ENCODE measurements around the gene NBPF3.
A peak's percentile ranks its signal among the peaks of the same experiment; 100 is the strongest.
"Not testable (repeated sequence)": the region's sequence is repeated elsewhere in the genome, so short reads cannot be mapped to it uniquely, and the experiment has no call there.

NBPF3 gene, protein sequence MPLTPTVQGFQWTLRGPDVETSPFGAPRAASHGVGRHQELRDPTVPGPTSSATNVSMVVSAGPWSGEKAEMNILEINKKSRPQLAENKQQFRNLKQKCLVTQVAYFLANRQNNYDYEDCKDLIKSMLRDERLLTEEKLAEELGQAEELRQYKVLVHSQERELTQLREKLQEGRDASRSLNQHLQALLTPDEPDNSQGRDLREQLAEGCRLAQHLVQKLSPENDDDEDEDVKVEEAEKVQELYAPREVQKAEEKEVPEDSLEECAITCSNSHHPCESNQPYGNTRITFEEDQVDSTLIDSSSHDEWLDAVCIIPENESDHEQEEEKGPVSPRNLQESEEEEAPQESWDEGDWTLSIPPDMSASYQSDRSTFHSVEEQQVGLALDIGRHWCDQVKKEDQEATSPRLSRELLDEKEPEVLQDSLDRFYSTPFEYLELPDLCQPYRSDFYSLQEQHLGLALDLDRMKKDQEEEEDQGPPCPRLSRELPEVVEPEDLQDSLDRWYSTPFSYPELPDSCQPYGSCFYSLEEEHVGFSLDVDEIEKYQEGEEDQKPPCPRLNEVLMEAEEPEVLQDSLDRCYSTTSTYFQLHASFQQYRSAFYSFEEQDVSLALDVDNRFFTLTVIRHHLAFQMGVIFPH

DNA sequence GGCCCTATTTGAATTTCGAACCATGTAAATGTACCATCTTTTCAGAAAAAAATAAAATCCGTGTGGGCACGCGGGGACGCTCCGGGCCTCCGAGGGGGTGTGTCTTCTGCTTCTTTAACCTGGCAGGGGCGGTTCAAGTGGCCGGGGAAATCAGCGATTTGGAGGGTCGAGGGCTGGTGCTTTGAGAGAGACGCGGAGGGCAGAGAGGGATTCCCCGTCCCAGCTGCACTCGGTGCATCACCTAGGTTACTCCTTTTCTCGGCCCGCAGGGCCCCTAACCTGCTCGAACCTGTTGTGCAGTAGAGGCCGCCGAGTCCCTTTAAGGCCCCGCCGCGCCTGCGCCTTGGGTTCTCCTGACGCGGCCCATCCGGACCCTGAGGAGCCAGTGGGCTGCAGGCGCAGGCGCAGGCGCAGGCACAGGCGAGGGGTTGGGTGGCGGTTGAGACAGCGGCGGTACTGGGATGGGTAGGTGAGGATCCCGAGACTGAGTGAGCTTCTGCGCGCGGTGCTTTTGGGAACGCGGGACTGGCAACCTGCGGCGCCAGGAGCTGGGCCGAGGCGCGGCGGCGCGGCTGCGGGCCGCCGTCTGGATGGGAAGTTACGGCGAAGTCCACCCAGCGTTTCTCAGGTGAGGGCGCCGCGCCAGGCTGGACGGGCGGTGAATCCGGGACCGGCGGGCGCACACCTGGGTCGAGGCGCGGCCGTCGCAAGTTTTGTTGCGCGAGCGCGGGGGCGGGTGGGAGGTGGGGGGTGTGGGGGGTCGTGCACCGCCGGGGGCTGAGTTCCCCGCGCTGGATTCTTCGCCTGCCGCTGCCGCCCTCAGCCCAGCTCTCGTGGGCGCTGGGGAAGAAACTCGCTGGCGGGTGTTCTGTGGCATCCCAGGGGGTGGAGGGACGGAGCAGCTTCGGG is at the start of gene NBPF3:
Gene NBPF3, plus strand, starts transcription at position 417 of the 909 bp plus-strand sequence. CDS start 4,950 bp downstream, outside the sequence.
- peak; percentile 88 for DNase-seq

DNA sequence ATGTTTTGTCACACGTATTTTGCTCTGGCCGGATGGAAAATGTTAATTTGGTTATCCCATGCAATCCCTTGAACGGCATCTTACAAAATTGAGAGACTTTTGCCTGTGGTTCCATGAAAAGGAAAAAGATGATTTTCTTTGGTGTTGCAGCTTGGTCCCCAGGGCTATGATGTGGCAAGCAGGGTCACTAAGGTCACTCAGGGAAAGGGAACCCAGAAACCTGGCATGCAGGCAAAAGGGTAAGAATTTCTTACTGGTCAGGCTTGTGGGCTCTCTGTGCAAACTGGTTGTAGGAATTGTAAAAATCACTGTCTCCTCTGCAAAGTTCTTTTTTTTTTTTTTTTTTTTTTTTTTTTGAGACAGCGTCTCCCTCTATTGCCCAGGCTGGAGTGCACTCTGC is 48.4 kb upstream of the NBPF3 start:
- no peak for DNase-seq

DNA sequence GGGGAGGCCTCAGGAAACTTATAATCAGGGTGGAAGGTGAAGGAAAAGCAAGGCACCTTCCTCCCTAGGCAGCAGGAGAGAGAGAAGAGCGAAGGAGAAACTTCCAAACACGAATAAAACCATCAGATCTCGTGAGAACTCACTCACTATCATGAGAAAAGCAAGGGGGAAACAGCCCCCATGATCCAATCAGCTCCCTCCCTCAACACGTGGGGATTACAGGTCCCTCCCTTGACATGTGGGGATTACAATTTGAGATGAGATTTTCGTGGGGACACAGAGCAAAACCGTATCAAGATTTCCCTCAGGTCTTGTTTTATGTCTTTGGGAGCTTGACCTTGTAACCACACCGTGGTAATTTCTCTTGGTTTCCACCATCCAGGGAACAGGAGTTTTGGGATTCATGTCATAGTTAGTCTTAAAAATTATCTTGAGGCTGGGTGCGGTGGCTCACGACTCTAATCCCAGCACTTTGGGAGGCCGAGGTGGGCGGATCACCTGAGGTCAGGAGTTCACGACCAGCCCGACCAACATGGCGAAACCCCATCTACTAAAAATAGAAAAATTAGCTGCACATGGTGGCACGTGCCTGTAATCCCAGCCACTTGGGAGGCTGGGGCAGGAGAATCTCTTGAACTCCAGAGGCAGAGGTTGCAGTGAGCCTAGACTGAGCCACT is 47.2 kb upstream of the NBPF3 start:
- no peak for DNase-seq

DNA sequence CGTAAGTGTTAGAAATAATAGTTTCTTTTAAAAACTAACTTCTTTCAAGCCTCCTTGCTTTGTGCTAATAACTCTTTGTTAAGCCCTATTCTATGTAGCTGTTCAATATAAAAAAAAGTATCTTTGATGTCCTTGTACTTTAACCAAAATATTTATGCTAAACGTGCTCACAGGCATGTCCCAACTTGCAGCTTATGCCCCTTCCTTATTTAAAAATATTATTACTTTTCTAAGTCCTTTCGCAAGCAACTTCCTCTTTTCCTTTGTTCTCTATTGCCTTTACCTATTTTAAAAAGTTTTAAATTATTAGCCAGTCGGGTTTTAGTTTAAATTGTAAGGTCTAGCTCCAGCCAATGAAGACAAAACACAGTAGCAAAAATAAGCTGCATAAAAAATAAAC is 43.4 kb upstream of the NBPF3 start:
- DNase-seq = no peak

DNA sequence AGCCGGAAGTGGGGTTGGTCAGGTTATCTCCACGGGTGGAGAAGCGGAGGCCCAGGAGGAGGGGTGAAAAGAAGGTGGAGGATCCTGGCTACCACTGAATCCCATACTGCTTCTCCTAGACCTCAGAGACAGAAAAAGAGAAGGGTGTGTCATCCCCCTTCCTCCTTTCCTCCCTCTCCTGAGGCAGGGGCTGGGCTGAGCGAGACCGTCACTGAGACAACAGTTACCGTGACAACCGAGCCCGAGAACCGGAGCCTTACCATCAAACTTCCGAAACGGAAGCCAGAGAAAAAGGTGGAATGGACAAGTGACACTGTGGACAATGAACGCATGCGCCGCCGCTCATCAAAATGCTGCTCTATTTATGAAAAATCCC is 42.1 kb upstream of the NBPF3 start:
- peak; percentile 28 for DNase-seq

DNA sequence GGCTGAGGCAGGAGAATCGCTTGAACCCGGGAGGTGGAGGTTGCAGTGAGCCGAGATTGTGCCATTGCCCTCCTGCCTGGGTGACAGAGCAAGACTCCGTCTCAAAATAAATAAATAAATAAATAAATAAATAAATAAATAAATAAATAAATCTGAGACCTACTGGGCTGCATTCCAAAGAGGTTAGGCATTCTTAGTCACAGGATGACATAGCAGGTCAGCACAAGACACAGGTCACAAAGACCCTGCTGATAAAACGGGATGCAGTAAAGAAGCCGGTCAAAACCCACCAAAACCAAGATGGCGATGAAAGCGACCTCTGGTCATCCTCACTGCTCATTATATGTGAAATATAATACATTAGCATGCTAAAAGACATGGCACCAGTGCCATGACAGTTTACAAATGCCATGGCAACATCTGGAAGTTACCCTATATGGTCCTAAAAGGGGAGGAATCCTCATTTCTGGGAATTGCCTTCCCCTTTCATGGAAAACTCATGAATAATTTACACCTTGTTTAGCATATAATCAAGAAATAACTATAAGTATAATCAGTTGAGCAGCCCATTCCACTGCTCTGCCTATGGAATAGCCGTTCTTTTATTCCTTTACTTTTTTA is 38.1 kb upstream of the NBPF3 start:
- DNase-seq = not testable (repeated sequence)

DNA sequence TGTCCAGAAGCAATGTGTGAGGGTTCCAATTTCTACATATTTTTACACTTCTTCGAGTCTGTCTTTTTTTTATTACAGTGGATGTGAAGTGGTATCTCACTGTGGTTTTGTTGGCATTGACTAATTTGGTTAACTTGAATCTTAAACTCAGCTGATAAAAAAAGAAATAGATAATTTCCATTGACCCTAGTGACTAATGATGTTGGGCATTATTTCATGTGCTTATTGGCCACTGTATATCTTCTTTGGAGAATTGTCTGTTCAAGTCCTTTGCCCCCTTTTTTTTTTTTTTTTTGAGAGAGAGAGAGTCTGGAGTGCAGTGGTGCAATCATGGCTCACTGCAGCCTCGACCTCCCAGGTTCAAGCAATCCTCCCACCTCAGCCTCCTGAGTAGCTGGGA is 33.3 kb upstream of the NBPF3 start:
- DNase-seq = no peak

DNA sequence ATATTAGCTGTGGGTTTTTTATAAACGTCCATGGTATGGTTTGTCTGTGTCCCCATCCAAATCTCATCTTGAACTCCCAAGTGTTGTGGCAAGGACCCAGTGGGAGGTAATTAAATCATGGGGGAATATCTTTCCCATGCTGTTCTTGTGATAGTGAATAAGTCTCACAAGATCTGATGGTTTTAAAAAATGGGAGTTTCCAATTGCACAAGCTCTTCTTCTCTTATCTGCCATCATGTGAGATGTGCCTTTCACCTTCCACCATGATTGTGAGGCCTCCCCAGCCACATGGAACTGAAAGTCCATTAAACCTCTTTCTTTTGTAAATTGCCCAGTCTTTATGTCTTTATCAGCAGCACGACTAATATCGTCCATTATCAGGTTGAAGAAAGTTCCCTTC is 30.0 kb upstream of the NBPF3 start:
- DNase-seq = not testable (repeated sequence)

DNA sequence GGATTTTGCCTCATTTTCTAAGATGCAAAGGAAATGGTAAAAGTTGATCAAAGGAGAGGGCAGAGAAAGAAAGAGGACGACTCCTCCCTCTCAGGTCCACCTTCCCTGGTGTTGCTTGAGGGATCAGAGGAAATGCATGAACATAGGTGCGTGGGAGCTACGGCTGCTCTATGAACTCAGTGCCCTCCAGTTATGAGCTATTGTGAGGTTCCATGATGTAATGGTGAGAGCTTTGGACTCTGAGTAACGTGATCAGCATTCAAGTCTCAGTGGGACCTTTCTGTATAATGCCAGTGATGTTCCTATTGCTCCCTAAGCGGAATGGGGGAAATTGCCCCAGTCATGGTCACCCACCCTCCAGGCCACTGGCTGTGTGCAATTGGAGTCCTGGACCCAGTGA is 25.9 kb upstream of the NBPF3 start:
- no peak for DNase-seq

DNA sequence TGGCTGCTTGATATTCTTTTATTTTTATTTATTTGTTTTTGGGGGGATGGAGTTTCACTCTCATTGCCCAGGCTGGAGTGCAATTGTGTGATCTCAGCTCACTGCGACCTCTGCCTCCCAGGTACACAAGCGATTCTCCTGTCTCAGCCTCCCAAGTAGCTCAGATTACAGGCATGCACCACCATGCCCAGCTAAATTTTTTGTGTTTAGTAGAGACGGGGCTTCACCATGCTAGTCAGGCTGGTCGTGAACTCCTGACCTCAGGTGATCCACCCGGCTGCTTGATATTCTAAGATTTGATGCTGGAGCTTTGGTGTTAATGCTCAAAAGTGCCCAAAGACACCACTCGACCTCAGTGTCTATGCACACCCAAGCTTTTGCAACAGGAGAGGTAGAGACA is 19.6 kb upstream of the NBPF3 start:
- DNase-seq = not testable (repeated sequence)

DNA sequence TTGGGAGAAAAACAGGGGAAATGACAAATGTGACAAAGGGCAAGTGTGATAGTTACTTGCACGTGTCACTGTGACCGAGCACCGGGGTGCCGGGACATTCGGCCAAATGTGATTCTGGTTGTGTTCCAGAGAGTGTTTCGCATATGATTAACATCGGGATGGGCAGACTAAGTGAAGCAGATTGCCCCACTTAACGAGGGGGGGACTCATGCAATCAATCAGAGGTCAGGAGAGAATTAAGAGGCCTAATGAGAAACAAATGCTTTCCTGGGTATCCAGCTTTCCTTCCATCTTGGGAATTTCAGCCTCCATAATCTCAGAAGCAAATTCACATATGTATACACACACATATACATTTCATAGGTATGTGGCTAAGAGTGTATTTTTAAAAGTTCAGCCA is 18.6 kb upstream of the NBPF3 start:
- DNase-seq = not testable (repeated sequence)

DNA sequence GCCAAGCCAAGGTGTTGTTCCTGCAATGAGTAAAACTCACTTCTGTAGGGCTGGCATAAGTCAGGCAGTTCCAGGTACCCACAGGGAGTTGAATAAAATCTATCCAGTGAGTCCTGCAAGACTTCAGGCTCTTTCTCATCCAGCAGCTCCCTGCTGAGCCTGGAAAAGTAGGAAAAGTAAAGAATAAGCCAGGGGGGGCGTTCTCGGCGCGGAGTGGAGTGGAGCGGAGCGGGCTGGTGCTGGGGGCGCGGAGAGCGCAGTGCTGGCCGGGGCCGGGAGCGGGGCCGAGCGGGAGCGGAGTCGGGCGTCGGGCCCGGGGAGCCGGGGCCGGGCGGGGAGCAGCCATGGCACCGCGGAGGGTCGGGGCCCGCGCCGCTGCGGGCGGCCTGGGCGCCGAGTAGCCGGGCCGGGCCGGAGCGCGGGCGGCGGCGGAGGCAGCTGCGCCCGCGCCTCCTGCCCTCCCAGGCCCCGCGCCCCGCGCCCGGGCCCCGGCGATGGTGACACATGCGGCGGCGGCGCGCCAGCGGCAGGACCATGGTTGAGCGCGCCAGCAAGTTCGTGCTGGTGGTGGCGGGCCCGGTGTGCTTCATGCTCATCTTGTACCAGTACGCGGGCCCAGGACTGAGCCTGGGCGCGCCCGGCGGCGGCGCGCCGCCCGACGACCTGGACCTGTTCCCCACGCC is 12.0 kb upstream of the NBPF3 start:
- DNase-seq = not testable (repeated sequence)

DNA sequence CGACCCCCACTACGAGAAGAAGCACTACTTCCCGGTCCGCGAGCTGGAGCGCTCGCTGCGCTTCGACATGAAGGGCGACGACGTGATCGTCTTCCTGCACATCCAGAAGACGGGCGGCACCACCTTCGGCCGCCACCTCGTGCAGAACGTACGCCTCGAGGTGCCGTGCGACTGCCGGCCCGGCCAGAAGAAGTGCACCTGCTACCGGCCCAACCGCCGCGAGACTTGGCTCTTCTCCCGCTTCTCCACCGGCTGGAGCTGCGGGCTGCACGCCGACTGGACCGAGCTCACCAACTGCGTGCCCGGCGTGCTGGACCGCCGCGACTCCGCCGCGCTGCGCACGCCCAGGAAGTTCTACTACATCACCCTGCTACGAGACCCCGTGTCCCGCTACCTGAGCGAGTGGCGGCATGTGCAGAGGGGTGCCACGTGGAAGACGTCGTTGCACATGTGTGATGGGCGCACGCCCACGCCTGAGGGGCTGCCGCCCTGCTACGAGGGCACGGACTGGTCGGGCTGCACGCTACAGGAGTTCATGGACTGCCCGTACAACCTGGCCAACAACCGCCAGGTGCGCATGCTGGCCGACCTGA is 11.4 kb upstream of the NBPF3 start:
- not testable (repeated sequence) for DNase-seq

DNA sequence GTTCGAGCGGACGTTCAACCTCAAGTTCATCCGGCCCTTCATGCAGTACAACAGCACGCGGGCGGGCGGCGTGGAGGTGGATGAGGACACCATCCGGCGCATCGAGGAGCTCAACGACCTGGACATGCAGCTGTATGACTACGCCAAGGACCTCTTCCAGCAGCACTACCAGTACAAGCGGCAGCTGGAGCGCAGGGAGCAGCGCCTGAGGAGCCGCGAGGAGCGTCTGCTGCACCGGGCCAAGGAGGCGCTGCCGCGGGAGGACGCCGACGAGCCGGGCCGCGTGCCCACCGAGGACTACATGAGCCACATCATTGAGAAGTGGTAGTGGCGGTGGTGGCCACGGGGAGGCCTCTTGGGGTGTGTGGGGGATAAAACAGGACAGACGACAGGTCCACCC is 10.7 kb upstream of the NBPF3 start:
- not testable (repeated sequence) for DNase-seq

DNA sequence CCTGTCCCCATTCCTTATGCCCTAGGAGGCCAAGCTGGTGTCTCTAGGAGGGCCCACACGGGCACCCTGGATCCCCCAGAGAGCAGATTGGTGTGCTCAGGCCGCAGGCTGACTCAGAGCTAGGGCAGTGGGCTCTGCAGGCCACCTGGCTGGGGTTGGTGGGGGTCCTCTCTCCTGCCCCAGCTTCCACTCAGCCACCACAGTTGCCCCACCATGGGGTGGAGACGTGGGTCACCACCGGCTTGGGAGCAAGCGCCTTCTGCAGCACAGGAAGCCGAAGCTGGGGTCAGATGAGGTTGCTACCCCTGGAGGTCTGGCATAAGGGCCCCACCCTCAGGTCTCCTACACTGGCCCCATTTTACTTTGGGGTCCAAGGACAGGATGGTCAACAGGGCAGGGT is 9.1 kb upstream of the NBPF3 start:
- not testable (repeated sequence) for DNase-seq

DNA sequence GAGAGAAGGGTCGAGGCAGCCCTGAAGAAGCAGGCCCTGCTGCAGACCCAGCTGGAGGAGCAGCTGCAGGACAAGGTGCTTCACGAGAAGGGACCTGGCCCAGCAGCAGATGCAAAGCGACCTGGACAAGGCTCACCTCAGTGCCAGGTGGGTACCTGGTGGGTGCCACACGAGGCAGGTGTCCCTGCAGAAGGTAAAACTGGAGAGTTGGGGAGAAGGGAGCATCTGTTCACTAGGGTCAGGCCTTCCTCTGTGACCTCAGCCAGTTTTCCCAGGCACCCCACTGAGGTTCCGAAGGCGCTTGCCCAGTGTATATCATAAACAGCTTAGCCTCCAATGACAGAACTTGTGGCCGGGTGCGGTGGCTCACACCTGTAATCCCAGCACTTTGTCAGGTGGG is 5.5 kb upstream of the NBPF3 start:
- DNase-seq = no peak

DNA sequence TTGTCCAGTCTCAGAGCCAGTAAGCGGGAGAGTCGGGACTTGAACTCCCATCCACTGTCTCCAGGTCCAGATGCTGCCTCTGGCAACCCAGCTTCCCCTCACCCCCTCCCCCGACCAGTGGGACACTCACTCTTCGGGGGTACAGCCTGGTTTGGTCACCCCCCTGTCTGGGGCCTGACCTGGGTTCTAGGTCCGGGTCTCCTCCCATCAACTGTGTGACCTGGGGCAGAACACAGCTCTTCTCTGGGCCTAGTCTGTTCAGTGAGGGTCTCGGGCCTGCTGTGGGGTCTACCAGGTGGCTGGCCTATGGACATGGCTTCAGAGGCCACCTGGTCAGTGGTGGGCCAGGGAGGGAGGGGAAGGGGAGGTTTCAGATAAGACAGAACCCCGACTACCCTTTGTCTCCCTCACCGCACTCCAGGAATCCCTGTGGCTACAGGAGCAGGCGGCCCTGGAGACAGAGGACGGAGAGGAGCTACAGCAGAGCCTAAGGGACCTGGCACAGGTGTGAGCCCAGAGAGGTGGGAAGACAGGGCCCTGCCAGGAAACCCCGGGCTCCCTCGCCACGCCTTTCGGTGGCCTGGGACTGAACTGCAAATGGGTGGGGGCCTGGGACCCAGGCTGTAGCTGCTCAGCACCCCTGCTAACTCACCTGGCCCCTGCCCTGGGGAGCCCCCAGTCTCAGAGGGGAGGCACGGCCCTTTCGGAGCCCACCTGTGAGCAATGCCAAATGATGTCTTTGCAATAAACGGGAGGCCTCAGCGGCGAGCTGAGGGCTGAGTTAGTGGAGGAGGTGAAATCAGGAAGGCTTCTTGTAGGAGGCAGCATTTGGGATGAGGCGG is 4.1 kb upstream of the NBPF3 start:
- no peak for DNase-seq

DNA sequence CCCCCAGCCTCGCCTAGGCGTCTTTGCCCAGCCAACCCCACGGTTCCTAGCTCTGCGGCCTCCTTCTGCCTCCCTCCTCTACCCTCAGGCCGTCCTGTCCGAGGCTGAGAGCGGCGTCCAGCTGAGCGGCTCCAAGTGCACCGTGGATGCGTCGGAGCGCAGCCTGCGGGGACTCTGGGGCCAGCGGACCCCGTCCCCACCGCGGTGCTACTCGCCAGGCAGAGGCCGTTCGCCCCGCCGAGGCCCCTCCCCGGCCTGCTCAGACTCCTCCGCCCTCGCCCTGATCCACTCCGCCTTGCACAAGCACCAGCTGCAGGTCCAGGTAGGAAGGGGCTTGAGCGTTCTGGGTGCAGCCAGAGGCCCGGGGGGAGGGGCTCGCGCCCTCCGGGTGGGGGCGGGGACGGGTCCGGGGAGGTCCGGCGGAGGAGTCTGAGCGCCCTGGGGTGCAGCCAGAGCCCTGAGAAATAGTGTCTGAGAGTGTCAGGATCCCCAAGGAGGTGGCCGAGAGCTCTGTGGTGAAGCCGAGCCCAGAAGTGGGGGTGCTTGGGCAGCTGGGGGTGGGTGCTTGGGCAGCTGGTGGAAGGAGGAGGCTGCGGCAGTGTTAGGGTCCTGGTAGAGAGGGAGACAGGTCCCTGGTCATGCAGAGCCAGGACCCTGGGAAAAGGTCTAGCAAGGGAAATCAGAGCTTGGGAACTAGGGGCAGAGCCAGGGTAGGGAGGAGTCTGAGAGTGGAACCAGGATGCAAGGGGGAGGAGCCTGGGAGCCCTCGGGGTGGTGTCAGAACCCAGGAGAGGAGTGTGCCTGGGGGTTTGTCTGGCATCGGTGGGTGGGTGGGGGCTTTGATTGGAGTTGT is 3.2 kb upstream of the NBPF3 start:
- no peak for DNase-seq

DNA sequence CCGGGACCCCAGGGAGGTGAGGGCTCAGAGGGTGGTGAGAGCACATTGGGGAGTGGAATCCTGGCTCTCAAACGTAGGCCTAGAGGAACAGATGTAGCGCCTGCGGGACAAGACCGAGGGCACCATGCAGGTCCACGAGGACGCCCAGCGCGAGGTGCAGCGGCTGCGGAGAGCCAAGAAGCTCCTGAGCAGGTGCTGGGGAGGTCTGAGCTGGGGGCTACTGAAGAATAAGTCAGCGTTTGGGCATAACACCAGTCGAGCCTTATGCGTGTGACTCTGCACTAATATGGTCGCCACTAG is 2.6 kb upstream of the NBPF3 start:
- no peak for DNase-seq

Data from CD4-positive, alpha-beta T cell treated with Interleukin-12 subunit alpha and Interleukin-12 subunit beta, for 1 hour (primary cell).